ENCODE measurements around the gene ABI3BP. TPM values are rescaled to one million over a fixed set of nuclear protein-coding genes. Genes with fewer than 3 reads are reported as not detected.

Gene ABI3BP
- total RNA-seq, 6 experiments from 2014 or later = 1.5 to 4.9 (median 3.0) TPM

DNA sequence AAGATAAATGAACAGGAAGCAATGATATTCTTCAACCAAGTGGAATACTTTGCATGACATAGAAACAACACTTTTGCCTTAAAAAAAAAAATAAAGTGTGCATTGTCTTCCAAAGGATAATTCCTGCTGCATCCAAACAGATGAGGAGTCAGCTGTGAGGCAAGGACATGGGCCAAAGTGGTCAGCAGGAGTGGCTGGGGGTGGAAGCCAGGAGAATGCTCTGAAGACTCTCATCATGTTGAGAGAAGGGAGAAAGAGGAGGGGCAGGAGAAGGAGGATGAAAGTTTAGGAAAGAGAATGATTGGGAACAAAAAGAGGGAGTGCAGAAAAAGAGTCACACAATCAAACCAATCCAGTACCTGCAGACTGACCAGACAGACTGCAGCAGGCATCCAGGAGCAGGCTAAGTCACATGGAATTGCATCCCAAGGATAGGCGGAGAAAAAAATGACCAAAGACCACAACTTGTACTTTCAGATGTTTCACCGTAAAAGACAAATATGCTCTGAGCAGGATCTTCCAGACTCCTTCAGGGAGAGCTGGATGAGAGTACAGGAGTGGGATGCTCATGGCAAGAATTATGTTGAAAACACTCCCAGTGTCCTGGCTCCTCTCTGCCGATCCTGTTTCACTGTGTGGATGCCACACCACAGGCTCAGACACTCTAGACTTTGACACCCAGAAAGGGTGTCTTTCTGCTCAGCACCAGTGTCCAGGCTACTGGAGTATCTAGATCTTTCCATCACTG, 11.9 kb downstream of the ABI3BP start:
- Histone ChIP-seq H3K4me3 (no peak overlapping the region), H3K4me1 (no peaks in the 10 kb centered on the region), H3K27ac (no peak overlapping the region), H3K36me3 (no peaks in the 10 kb centered on the region), H3K9me3 (no peaks in the 10 kb centered on the region), H3K27me3 (no peaks in the 10 kb centered on the region)
- intact Hi-C loops (cut with DNase I) = no loop called here
- ATAC-seq (no peak), DNase-seq (no peak)
- 83% methylated on average over 3 of the region's 3 CpGs for WGBS (ENCODE audit: insufficient coverage, low coverage, low lambda C conversion rate, missing lambda C conversion rate)
- TF ChIP-seq, protein P1, sequence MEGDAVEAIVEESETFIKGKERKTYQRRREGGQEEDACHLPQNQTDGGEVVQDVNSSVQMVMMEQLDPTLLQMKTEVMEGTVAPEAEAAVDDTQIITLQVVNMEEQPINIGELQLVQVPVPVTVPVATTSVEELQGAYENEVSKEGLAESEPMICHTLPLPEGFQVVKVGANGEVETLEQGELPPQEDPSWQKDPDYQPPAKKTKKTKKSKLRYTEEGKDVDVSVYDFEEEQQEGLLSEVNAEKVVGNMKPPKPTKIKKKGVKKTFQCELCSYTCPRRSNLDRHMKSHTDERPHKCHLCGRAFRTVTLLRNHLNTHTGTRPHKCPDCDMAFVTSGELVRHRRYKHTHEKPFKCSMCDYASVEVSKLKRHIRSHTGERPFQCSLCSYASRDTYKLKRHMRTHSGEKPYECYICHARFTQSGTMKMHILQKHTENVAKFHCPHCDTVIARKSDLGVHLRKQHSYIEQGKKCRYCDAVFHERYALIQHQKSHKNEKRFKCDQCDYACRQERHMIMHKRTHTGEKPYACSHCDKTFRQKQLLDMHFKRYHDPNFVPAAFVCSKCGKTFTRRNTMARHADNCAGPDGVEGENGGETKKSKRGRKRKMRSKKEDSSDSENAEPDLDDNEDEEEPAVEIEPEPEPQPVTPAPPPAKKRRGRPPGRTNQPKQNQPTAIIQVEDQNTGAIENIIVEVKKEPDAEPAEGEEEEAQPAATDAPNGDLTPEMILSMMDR (IDR thresholded peaks at IDR 0.05) = no peak
- TF ChIP-seq POLR2A (IDR thresholded peaks at IDR 0.05) = no peak

DNA sequence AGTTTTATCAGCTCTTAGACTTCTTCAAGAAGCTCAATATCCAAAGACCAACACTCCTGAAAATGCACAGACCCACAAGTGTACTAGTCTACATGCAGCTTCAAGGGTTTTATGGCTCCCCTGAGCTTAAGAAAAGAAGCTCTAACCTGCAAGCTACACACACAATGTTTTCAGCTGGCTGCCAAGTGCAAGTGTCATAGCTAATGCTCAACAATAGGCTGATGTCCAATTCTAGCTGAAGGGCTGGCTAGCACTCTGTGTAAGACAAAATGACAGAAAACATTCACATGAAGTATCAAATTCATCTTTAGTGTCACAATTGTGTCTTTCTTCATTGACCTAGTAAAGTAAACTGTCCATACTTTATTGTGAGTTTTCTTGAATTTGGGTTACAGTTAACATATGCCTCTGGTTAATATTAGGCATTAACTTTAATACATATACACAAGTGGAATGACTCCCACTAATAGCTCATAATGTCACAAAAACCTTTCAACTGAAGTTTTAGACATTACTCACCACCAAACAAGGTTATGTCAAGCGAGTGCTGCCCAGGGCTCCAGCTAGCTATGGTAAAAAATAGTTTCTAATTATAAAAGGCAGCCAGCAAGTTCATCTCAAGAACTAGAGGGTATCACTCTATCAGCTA, 15.1 kb downstream of the ABI3BP start:
- Histone ChIP-seq H3K4me3 (no peak overlapping the region), H3K4me1 (no peaks in the 10 kb centered on the region), H3K36me3 (no peaks in the 10 kb centered on the region), H3K27me3 (no peaks in the 10 kb centered on the region), H3K27ac (no peak overlapping the region), H3K9me3 (no peaks in the 10 kb centered on the region)
- no peak for ATAC-seq
- no peak for DNase-seq
- 62% methylated on average over 1 of the region's 1 CpG for WGBS (ENCODE audit: insufficient coverage, low coverage, low lambda C conversion rate, missing lambda C conversion rate)
- intact Hi-C loops (cut with DNase I) = no loop called here
- TF ChIP-seq POLR2A (IDR thresholded peaks at IDR 0.05) = no peak
- TF ChIP-seq, protein P1 (IDR thresholded peaks at IDR 0.05) = no peak

DNA sequence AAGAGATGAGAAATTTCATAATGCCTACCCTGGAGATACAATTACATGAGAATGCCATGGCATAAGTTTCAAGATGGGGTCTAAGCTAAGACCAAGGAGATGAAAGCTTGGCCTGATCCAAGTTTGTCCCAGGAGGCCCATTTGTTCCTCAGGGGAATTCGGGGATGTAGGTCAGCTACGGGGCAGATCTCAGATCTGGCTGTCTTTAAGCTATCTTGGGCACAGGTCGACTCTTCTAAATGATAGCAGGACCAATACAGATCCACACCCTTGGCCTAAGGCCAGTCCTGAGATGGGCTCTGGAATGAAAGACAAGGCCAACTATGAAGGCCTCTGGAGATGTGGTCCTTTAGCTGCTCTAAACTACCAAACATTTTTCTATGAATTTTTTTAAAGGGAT, 16.6 kb downstream of the ABI3BP start:
- 61% methylated on average over 3 of the region's 3 CpGs for whole genome bisulfite sequencing (ENCODE audit: insufficient coverage, low coverage, low lambda C conversion rate, missing lambda C conversion rate)
- DNase-seq = no peak
- no peak for TF ChIP-seq POLR2A (IDR thresholded peaks at IDR 0.05)

DNA sequence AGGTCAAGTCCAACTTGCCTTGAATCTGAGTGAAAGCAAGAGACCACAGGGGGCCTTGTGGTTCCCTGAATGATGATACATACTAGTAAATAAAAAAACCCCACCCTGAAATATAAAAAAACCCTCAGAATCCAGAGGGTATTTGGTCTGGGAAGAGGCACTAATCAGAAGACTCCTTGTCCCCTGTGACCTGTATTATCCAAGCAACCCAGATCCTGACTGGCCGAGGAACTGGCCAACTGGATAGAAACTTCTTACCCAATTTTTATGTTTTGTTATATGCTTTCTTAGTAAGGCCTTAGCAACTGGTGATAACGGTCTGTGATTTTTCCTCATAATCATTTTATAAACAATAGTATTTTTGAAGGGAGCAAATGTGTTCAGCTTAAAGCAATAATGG, 17.5 kb downstream of the ABI3BP start:
- DNase-seq = no peak
- Histone ChIP-seq H3K36me3 (no peaks in the 10 kb centered on the region), H3K27ac (no peak overlapping the region), H3K4me1 (no peaks in the 10 kb centered on the region), H3K27me3 (no peaks in the 10 kb centered on the region), H3K4me3 (no peak overlapping the region), H3K9me3 (no peaks in the 10 kb centered on the region)
- no peak for ATAC-seq
- 72% methylated on average over 2 of the region's 2 CpGs for WGBS (ENCODE audit: insufficient coverage, low coverage, low lambda C conversion rate, missing lambda C conversion rate)
- intact Hi-C loops (cut with DNase I) = no loop called here
- no peak for TF ChIP-seq POLR2A (IDR thresholded peaks at IDR 0.05)
- TF ChIP-seq, protein P1 (IDR thresholded peaks at IDR 0.05) = no peak

More for the DNA sequence above, 16.6 kb downstream of the ABI3BP start:
- intact Hi-C loops (cut with DNase I) = no loop called here
- ATAC-seq = no peak
- H3K36me3 ChIP-seq = no peaks in the 10 kb centered on the region
- H3K27ac ChIP-seq = no peak overlapping the region
- H3K4me3 ChIP-seq = no peak overlapping the region
- no peaks in the 10 kb centered on the region for H3K27me3 ChIP-seq
- no peaks in the 10 kb centered on the region for H3K4me1 ChIP-seq
- no peaks in the 10 kb centered on the region for H3K9me3 ChIP-seq

DNA sequence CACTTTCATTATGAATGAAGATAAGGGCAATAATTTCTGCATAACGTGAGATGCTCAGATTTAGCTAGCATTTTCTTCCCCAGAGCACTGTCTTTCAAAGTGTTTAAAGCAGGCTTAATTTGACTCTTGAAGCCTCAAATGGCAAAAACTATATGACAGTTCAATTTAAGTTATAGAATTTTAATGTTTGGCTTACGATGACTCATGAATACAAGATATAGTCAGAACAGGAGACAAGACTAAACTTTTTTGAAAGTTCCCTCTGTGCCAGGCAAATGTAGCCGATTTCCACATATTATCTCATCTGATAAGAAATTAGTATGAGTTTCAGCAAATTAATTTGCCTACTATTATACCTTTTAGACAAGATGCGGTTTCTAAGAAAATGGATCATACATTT, 19.6 kb downstream of the ABI3BP start:
- DNase-seq (no peak), ATAC-seq (no peak)
- no peaks in the 10 kb centered on the region for H3K4me1 ChIP-seq
- no peaks in the 10 kb centered on the region for H3K27me3 ChIP-seq
- no peak for TF ChIP-seq POLR2A (IDR thresholded peaks at IDR 0.05)
- TF ChIP-seq, protein P1 (IDR thresholded peaks at IDR 0.05) = no peak
- H3K4me3 ChIP-seq = no peak overlapping the region
- no peaks in the 10 kb centered on the region for H3K9me3 ChIP-seq
- H3K36me3 ChIP-seq = no peaks in the 10 kb centered on the region
- 57% methylated on average over 4 of the region's 4 CpGs for WGBS (ENCODE audit: insufficient coverage, low coverage, low lambda C conversion rate, missing lambda C conversion rate)
- no peak overlapping the region for H3K27ac ChIP-seq
- intact Hi-C loops (cut with DNase I) = no loop called here
